Measurements from ENCODE around the gene SLC38A1. TPM values are rescaled to one million over a fixed set of nuclear protein-coding genes. Genes with fewer than 3 reads are reported as not detected.

SLC38A1 gene
- total RNA-seq, 3 donors from 2014 or later = 7.8 to 219 (median 101) TPM

DNA sequence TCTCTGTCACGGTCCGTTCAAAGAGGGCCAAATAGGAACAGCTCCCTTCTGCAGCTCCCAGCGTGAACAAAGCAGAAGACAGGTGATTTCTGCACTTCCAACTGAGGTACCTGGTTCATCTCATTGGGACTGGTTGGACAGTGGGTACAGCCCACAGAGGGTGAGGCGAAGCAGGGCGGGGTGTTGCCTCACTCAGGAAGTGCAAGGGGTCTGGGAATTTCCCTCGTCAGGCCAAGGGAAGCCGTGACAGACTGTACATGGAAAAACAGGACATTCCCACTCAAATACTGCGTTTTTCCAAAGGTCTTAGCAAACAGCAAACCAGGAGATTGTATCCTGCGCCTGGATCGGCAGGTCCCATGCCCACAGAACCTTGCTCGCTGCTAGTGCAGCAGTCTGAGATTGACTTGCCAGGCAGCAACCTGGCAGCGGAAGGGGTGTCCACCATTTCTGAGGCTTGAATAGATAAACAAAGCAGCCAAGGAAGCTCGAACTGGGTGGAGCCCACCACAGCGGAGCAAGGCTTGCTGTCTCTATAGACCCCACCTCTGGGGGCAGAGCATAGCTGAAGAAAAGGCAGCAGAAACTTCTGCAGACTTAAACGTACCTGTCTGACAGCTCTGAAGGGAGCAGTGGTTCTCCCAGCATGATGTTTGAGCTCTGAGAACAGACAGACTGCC lies 22.7 kb downstream of the SLC38A1 start:
- no peaks in the 10 kb centered on the region for H3K27me3 ChIP-seq
- intact Hi-C loops (cut with DNase I; ENCODE audit: low total_unique reads) = no loop called here
- H3K4me1 ChIP-seq = no peaks in the 10 kb centered on the region
- DNase-seq (ENCODE audit: low spot score in 2 of 2) = no peak
- H3K27ac ChIP-seq = peak overlapping the region in 1 of 2 donors; percentile 2
- no peak overlapping the region for H3K4me3 ChIP-seq
- TF ChIP-seq CTCF (IDR thresholded peaks at IDR 0.05) = no peak
- no peak for TF ChIP-seq POLR2AphosphoS5 (IDR thresholded peaks at IDR 0.05)
- no peak for TF ChIP-seq POLR2A (IDR thresholded peaks at IDR 0.05)
- no peaks in the 10 kb centered on the region for H3K36me3 ChIP-seq
- no peaks in the 10 kb centered on the region for H3K9me3 ChIP-seq

DNA sequence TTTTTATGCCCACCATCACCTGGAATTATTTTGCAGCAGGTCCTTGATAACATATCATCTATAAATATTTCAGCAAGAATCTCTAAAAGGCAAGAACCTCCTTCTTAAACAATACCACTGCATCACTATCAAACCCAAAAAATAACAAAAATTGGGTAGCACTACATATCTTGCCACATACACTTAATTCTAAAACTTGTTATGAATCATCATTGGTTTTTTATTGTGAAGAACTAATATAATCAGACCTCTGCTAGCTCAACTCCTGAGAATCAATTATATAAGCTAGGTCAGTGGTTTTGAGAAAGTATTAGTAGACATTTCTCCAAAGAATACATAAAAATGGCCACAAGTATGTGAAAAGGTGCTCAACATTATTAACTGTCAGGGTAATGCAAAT lies 23.8 kb downstream of the SLC38A1 start:
- no peaks in the 10 kb centered on the region for H3K4me1 ChIP-seq
- intact Hi-C loops (cut with DNase I; ENCODE audit: low total_unique reads) = no loop called here
- H3K27ac ChIP-seq = no peak overlapping the region
- no peaks in the 10 kb centered on the region for H3K9me3 ChIP-seq
- TF ChIP-seq CTCF (IDR thresholded peaks at IDR 0.05) = no peak
- TF ChIP-seq POLR2A (IDR thresholded peaks at IDR 0.05) = no peak
- no peak for TF ChIP-seq POLR2AphosphoS5 (IDR thresholded peaks at IDR 0.05)
- DNase-seq (ENCODE audit: low spot score in 2 of 2) = no peak
- no peaks in the 10 kb centered on the region for H3K36me3 ChIP-seq
- no peak overlapping the region for H3K4me3 ChIP-seq
- H3K27me3 ChIP-seq = no peaks in the 10 kb centered on the region

- Histone ChIP-seq H3K27ac (no peak overlapping the region), H3K36me3 (no peaks in the 10 kb centered on the region), H3K4me1 (no peaks in the 10 kb centered on the region), H3K4me3 (no peak overlapping the region), H3K9me3 (no peaks in the 10 kb centered on the region), H3K27me3 (no peaks in the 10 kb centered on the region)
- DNase-seq (ENCODE audit: low spot score in 2 of 2) = no peak
- intact Hi-C loops (cut with DNase I; ENCODE audit: low total_unique reads) = no loop called here
- TF ChIP-seq POLR2A (IDR thresholded peaks at IDR 0.05) = no peak
- no peak for TF ChIP-seq POLR2AphosphoS5 (IDR thresholded peaks at IDR 0.05)
- TF ChIP-seq CTCF (IDR thresholded peaks at IDR 0.05) = no peak
These were observed 24.4 kb downstream of the SLC38A1 start for GRCh38 chr12:46244273-46244915.

- no peaks in the 10 kb centered on the region for H3K4me1 ChIP-seq
- no peak overlapping the region for H3K27ac ChIP-seq
- DNase-seq (ENCODE audit: low spot score in 2 of 2) = no peak
- no peaks in the 10 kb centered on the region for H3K36me3 ChIP-seq
- TF ChIP-seq POLR2AphosphoS5 (IDR thresholded peaks at IDR 0.05) (no peak), CTCF (IDR thresholded peaks at IDR 0.05) (no peak), POLR2A (IDR thresholded peaks at IDR 0.05) (no peak)
- H3K9me3 ChIP-seq = no peaks in the 10 kb centered on the region
- intact Hi-C loops (cut with DNase I; ENCODE audit: low total_unique reads) = no loop called here
- H3K4me3 ChIP-seq = no peak overlapping the region
- no peaks in the 10 kb centered on the region for H3K27me3 ChIP-seq
These were observed 26.3 kb downstream of the SLC38A1 start for GRCh38 chr12:46242569-46242968.

GRCh38 chr12:46240436-46240835 lies 28.4 kb downstream of the SLC38A1 start:
- Histone ChIP-seq H3K4me3 (no peak overlapping the region), H3K27me3 (no peaks in the 10 kb centered on the region), H3K4me1 (no peaks in the 10 kb centered on the region), H3K27ac (no peak overlapping the region), H3K36me3 (no peaks in the 10 kb centered on the region), H3K9me3 (no peaks in the 10 kb centered on the region)
- intact Hi-C loops (cut with DNase I; ENCODE audit: low total_unique reads) = no loop called here
- TF ChIP-seq POLR2AphosphoS5 (IDR thresholded peaks at IDR 0.05) (no peak), CTCF (IDR thresholded peaks at IDR 0.05) (no peak), POLR2A (IDR thresholded peaks at IDR 0.05) (no peak)
- no peak for DNase-seq (ENCODE audit: low spot score in 2 of 2)
